GM18519 (cell line): ENCODE measurements around the gene CACNA2D3.

Experiments
- ATAC-seq: cut with Tn5 transposase; IDR thresholded peaks from one replicate; pipeline ENCODE4 v1.9.1; 2021; ENCODE audit warnings: mild to moderate bottlenecking, moderate library complexity; ENCODE audit not compliant: unreplicated experiment, low FRiP score

The CACNA2D3 gene

GRCh38 chr3:54547051-54547450 is 424.7 kb downstream of the CACNA2D3 start:
- no peak for ATAC-seq

GRCh38 chr3:54547846-54548245 is 425.5 kb downstream of the CACNA2D3 start:
- no peak for ATAC-seq

GRCh38 chr3:54549607-54550220 is 427.4 kb downstream of the CACNA2D3 start:
- ATAC-seq: no peak

GRCh38 chr3:54550221-54550977 is 428.0 kb downstream of the CACNA2D3 start:
- ATAC-seq: no peak

- no peak for ATAC-seq
These were observed 434.3 kb downstream of the CACNA2D3 start for GRCh38 chr3:54556630-54557029.

- no peak for ATAC-seq
These were observed 435.4 kb downstream of the CACNA2D3 start for GRCh38 chr3:54557538-54558428.

GRCh38 chr3:54563501-54564200 is 441.3 kb downstream of the CACNA2D3 start:
- ATAC-seq: no peak

- ATAC-seq: no peak
These were observed 442.1 kb downstream of the CACNA2D3 start for GRCh38 chr3:54564374-54564925.

GRCh38 chr3:54565956-54566355 is 443.6 kb downstream of the CACNA2D3 start:
- ATAC-seq: no peak

GRCh38 chr3:54567949-54568348 is 445.6 kb downstream of the CACNA2D3 start:
- ATAC-seq: no peak

- ATAC-seq: no peak
These were observed 447.7 kb downstream of the CACNA2D3 start for GRCh38 chr3:54570008-54570407.

GRCh38 chr3:54572197-54572895 is 450.0 kb downstream of the CACNA2D3 start:
- no peak for ATAC-seq

GRCh38 chr3:54573858-54574257 is 451.5 kb downstream of the CACNA2D3 start:
- no peak for ATAC-seq

- ATAC-seq: no peak
These were observed 452.7 kb downstream of the CACNA2D3 start for GRCh38 chr3:54574906-54575617.

GRCh38 chr3:54575618-54575960 is 453.2 kb downstream of the CACNA2D3 start:
- no peak for ATAC-seq

- ATAC-seq: no peak
These were observed 455.0 kb downstream of the CACNA2D3 start for GRCh38 chr3:54577313-54577712.

- ATAC-seq: no peak
These were observed 456.1 kb downstream of the CACNA2D3 start for GRCh38 chr3:54578417-54578816.

GRCh38 chr3:54580453-54580852 is 458.1 kb downstream of the CACNA2D3 start:
- ATAC-seq: no peak

GRCh38 chr3:54582424-54582823 is 460.1 kb downstream of the CACNA2D3 start:
- ATAC-seq: no peak
